ENCODE data around the gene CFDP1.

GRCh38 chr16:75464122-75464918, 31.0 kb upstream of the CFDP1 start, which contains the start of gene TMEM170A:
- TF ChIP-seq CTCF (IDR thresholded peaks at IDR 0.05; ENCODE audit: poor library complexity) (peak; percentile 100), EZH2 (IDR thresholded peaks at IDR 0.05; ENCODE audit: borderline replicate concordance) (no peak)

Data from hepatocyte (in vitro differentiated cells).